Upper lobe of left lung (tissue), 6 donors: ENCODE data around the gene GBF1. TPM values are rescaled to one million over a fixed set of nuclear protein-coding genes. Genes with fewer than 3 reads are reported as not detected.

Source experiments
- ATAC-seq, 2 donors: fragments of 200-7000 bp; cut with Tn5 transposase; one replicate each; pipeline ENCODE4 v1.9.1; 2022; ENCODE audit warnings: mild to moderate bottlenecking in 2 of 2, moderate library complexity in 2 of 2; ENCODE audit not compliant: low FRiP score in 2 of 2
- DNase-seq, 2 donors: peaks; one replicate each; pipeline ENCODE4 v3.0.0-alpha.2; 2019 to 2020
- H3K27ac ChIP-seq, 4 donors: fragments of 200-600 bp; sonication (generic); one replicate each; pipeline ENCODE4 v1.5.1; 2016 to 2019
- H3K27me3 ChIP-seq, 4 donors: fragments of 200-600 bp; sonication (generic); one replicate each; pipeline ENCODE4 v1.5.1; 2017 to 2019
- H3K36me3 ChIP-seq, 4 donors: fragments of 200-600 bp; sonication (generic); one replicate each; pipeline ENCODE4 v1.5.1; 2016 to 2019
- H3K4me1 ChIP-seq, 4 donors: fragments of 200-600 bp; sonication (generic); one replicate each; pipeline ENCODE4 v1.5.1; 2018 to 2019
- H3K4me3 ChIP-seq, 4 donors: fragments of 200-600 bp; sonication (generic); one replicate each; pipeline ENCODE4 v1.5.1; 2017 to 2019; ENCODE audit warnings: mild to moderate bottlenecking in 2 of 4, moderate library complexity in 1 of 4
- H3K9me3 ChIP-seq, 4 donors: fragments of 200-600 bp; sonication (generic); one replicate each; pipeline ENCODE4 v1.5.1; 2018 to 2019
- EP300 ChIP-seq, 4 donors: sonication (generic); formaldehyde crosslinking; IDR thresholded peaks; one replicate each; pipeline ENCODE4 v1.5.1; 2017; ENCODE audit warnings: antibody characterized with exemption in 4 of 4, control low read depth in 2 of 4
- POLR2A ChIP-seq, 4 donors: fragments of 450-650 bp; IDR thresholded peaks; one replicate each; pipeline ENCODE4 v1.5.1; 2016 to 2017; ENCODE audit warnings: antibody characterized with exemption in 4 of 4, mild to moderate bottlenecking in 2 of 4
- POLR2AphosphoS5 ChIP-seq, 2 donors: sonication (generic); formaldehyde crosslinking; IDR thresholded peaks; one replicate each; pipeline ENCODE4 v1.5.1; 2017; ENCODE audit warnings: antibody characterized with exemption in 2 of 2
- WGBS, 2 donors: methylation state at CpG; one replicate each; pipeline ENCODE4 v1.1.5; 2017 to 2018; 5-methylcytosine and 5-hydroxymethylcytosine counted together
- total RNA-seq, 6 donors: library from RNA; depleted of rRNA in 4 of 6; stranded (reverse); fragments of >200 nt in 4 of 6; gene quantifications; one replicate each; pipeline versions ENCODE4 v1.1.0 to v1.2.1, GENCODE V29; 2016 to 2021
- TF ChIP-seq, protein P1 (sequence below), 6 experiments: fragments of 450-650 bp in 4 of 6; fragments of 200-600 bp in 2 of 6; sonication (generic) in 2 of 6; IDR thresholded peaks; one replicate each; pipeline ENCODE4 v1.5.1; 2016 to 2019; ENCODE audit warnings: antibody characterized with exemption in 6 of 6
- donor health status: DM: no; HTN: no; CAD: no; lungs with moderate emphysema.
- donor health status: DM: no; HTN: yes; CAD: no; lungs with severe emphysema.

GBF1 gene
- total RNA-seq, 6 donors from 2014 or later = 36.7 to 59.7 (median 44.4) TPM

DNA sequence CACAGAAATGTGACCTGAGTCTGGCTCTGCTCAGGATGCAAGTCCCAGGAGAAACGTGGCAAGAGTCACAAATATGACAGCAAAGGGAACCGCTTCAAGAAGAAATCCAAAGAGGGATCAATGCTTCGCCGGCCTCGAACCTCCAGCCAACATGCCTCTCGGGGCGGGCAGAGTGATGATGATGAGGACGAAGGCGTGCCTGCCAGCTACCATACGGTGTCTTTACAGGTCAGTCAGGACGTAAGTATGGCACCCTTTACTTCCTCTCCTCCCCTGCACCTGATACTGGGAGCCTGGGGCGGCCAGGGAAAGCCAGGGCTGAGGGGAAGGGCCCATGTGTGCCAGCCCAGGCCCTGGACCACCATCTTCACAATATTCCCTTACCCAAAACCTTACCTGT lies 131.6 kb downstream of the GBF1 start:
- Histone ChIP-seq H3K27me3 (no peaks in the 10 kb centered on the region), H3K4me3 (no peak overlapping the region), H3K36me3 (peaks cover 21 to 100% (median 82%) of the 10 kb centered on the region in 4 donors), H3K9me3 (no peaks in the 10 kb centered on the region), H3K4me1 (peaks cover 0 to 10% (median 4%) of the 10 kb centered on the region in 4 donors), H3K27ac (no peak overlapping the region)
- DNase-seq (no peak), ATAC-seq (no peak)
- 92 to 93% methylated on average over 12 of the region's 12 CpGs for WGBS, 2 donors
- TF ChIP-seq POLR2A (IDR thresholded peaks at IDR 0.05) (no peak), POLR2AphosphoS5 (IDR thresholded peaks at IDR 0.05) (no peak), EP300 (IDR thresholded peaks at IDR 0.05) (no peak)
- TF ChIP-seq, protein P1, sequence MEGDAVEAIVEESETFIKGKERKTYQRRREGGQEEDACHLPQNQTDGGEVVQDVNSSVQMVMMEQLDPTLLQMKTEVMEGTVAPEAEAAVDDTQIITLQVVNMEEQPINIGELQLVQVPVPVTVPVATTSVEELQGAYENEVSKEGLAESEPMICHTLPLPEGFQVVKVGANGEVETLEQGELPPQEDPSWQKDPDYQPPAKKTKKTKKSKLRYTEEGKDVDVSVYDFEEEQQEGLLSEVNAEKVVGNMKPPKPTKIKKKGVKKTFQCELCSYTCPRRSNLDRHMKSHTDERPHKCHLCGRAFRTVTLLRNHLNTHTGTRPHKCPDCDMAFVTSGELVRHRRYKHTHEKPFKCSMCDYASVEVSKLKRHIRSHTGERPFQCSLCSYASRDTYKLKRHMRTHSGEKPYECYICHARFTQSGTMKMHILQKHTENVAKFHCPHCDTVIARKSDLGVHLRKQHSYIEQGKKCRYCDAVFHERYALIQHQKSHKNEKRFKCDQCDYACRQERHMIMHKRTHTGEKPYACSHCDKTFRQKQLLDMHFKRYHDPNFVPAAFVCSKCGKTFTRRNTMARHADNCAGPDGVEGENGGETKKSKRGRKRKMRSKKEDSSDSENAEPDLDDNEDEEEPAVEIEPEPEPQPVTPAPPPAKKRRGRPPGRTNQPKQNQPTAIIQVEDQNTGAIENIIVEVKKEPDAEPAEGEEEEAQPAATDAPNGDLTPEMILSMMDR (IDR thresholded peaks at IDR 0.05) = no peak

DNA sequence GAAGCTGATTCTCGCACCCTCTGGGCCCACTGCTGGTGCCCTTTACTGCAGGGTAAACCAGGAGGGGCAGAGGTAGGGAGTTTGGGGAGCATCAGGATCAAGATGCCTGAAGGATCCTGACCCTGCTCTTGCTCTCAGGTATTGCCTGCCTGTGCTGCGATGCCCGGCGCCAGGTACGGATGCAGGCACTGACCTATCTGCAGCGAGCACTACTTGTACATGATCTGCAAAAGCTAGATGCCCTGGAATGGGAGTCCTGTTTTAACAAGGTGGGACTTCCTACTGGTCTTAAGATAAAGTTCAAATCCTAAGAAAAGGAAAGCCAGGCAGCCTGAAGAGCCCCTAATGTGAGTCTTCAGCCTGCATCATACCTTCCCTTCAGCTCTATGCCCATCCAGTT lies 134.1 kb downstream of the GBF1 start:
- WGBS, 2 donors = 96 to 100% methylated on average over 2 to 6 of the region's 6 CpGs
- DNase-seq = peak in 1 of 2 donors; percentile 56
- peaks cover 22 to 92% (median 77%) of the 10 kb centered on the region in 4 donors for H3K36me3 ChIP-seq

DNA sequence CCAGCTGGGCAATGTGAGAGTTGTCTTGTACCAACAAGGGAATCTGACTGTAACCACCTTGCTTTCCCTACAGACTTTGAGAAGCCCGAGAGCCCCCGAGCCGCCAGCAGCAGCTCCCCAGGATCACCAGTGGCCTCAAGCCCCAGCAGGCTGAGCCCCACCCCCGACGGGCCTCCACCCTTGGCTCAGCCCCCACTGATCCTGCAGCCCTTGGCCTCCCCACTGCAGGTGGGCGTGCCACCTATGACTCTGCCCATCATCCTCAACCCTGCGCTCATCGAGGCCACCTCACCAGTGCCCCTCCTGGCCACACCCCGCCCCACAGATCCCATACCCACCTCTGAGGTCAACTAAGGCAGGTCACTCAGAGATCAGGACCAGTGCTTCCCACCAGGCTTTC lies 136.7 kb downstream of the GBF1 start:
- WGBS, 2 donors = 90 to 94% methylated on average over 8 to 9 of the region's 9 CpGs
- H3K4me1 ChIP-seq = peaks cover 11 to 27% (median 15%) of the 10 kb centered on the region in 4 donors
- no peak overlapping the region for H3K27ac ChIP-seq
- H3K27me3 ChIP-seq = no peaks in the 10 kb centered on the region
- DNase-seq = peak in 1 of 2 donors; percentile 75
- H3K4me3 ChIP-seq = no peak overlapping the region
- no peak for TF ChIP-seq POLR2AphosphoS5 (IDR thresholded peaks at IDR 0.05)
- no peak for TF ChIP-seq POLR2A (IDR thresholded peaks at IDR 0.05)
- TF ChIP-seq, protein P1 (IDR thresholded peaks at IDR 0.05) = no peak
- no peak for TF ChIP-seq EP300 (IDR thresholded peaks at IDR 0.05)
- no peaks in the 10 kb centered on the region for H3K9me3 ChIP-seq
- ATAC-seq = no peak
- H3K36me3 ChIP-seq = peaks cover 18 to 66% (median 55%) of the 10 kb centered on the region in 4 donors

More for the DNA sequence above, 134.1 kb downstream of the GBF1 start:
- peaks cover 0 to 10% (median 4%) of the 10 kb centered on the region in 4 donors for H3K4me1 ChIP-seq
- no peak overlapping the region for H3K27ac ChIP-seq
- no peak for TF ChIP-seq EP300 (IDR thresholded peaks at IDR 0.05)
- no peak for TF ChIP-seq POLR2AphosphoS5 (IDR thresholded peaks at IDR 0.05)
- TF ChIP-seq, protein P1 (IDR thresholded peaks at IDR 0.05) = no peak
- no peak for TF ChIP-seq POLR2A (IDR thresholded peaks at IDR 0.05)
- no peak for ATAC-seq
- H3K9me3 ChIP-seq = no peaks in the 10 kb centered on the region
- no peaks in the 10 kb centered on the region for H3K27me3 ChIP-seq
- H3K4me3 ChIP-seq = no peak overlapping the region

DNA sequence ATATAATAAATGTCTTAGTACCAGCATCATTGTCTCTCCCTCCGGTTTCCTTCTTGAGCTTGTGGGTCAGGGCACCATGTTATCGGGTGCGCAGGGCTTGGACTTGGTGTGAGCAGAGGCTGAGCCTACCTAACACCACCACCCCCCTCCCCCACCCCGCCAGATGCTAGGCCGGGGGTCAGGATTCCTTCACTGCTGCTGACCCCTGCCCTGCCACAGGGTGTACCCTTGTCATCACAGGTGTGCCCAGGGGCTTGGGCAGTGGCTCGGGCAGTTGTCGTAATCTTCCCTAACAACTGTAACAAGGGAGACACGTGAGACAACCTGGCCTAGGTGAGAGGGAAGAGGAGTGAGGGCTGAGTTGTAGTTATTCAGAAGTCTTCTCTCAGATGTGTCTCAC lies 137.5 kb downstream of the GBF1 start:
- peaks cover 16 to 57% (median 49%) of the 10 kb centered on the region in 4 donors for H3K36me3 ChIP-seq
- H3K27ac ChIP-seq = no peak overlapping the region
- WGBS, 2 donors = 86 to 96% methylated on average over 8 of the region's 8 CpGs
- TF ChIP-seq POLR2A (IDR thresholded peaks at IDR 0.05) = no peak
- TF ChIP-seq EP300 (IDR thresholded peaks at IDR 0.05) = no peak
- no peak for TF ChIP-seq POLR2AphosphoS5 (IDR thresholded peaks at IDR 0.05)
- TF ChIP-seq, protein P1 (IDR thresholded peaks at IDR 0.05) = no peak
- no peaks in the 10 kb centered on the region for H3K27me3 ChIP-seq
- no peak for DNase-seq
- H3K9me3 ChIP-seq = no peaks in the 10 kb centered on the region
- peaks cover 11 to 27% (median 15%) of the 10 kb centered on the region in 4 donors for H3K4me1 ChIP-seq
- H3K4me3 ChIP-seq = no peak overlapping the region
- ATAC-seq = no peak

DNA sequence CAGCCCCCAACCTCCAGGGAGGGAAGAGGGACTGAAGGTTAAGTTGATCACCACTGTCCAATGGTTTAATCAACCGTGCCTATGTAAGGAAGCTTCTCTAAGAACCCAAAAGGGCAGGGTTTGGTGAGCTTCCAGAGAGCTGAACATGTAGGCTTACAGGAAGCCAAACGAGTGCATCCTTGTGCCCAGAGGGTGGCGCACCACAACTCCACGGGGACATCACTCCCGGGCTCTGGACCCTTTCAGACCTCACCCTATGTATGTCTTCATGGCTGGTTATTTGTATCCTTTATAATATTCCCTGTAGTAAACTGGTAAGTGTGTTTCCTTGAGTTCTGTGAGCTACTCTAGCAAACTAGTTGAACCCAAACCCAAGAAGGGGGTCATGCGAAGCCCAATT lies 138.7 kb downstream of the GBF1 start:
- ATAC-seq = no peak
- 60 to 66% methylated on average over 3 to 6 of the region's 6 CpGs for WGBS, 2 donors

More for the DNA sequence above, 138.7 kb downstream of the GBF1 start:
- H3K36me3 ChIP-seq = peaks cover 16 to 45% (median 40%) of the 10 kb centered on the region in 4 donors
- H3K9me3 ChIP-seq = no peaks in the 10 kb centered on the region
- H3K4me3 ChIP-seq = no peak overlapping the region
- peaks cover 8 to 21% (median 15%) of the 10 kb centered on the region in 4 donors for H3K4me1 ChIP-seq
- TF ChIP-seq POLR2A (IDR thresholded peaks at IDR 0.05) (no peak), EP300 (IDR thresholded peaks at IDR 0.05) (no peak), POLR2AphosphoS5 (IDR thresholded peaks at IDR 0.05) (no peak)
- TF ChIP-seq, protein P1 (IDR thresholded peaks at IDR 0.05) = no peak
- no peak overlapping the region for H3K27ac ChIP-seq
- H3K27me3 ChIP-seq = no peaks in the 10 kb centered on the region
- DNase-seq = no peak
